HG03558 (cell line): ENCODE results near the gene CYB561D2.
"Not testable (repeated sequence)": the region's sequence is repeated elsewhere in the genome, so short reads cannot be mapped to it uniquely, and the experiment has no call there.

Source experiments
- ATAC-seq: cut with Tn5 transposase; IDR thresholded peaks from one replicate; pipeline ENCODE4 v1.9.1; 2021; ENCODE audit warnings: moderate number of reproducible peaks; ENCODE audit not compliant: unreplicated experiment; ENCODE audit errors: extremely low read depth

The CYB561D2 gene, protein sequence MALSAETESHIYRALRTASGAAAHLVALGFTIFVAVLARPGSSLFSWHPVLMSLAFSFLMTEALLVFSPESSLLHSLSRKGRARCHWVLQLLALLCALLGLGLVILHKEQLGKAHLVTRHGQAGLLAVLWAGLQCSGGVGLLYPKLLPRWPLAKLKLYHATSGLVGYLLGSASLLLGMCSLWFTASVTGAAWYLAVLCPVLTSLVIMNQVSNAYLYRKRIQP

DNA sequence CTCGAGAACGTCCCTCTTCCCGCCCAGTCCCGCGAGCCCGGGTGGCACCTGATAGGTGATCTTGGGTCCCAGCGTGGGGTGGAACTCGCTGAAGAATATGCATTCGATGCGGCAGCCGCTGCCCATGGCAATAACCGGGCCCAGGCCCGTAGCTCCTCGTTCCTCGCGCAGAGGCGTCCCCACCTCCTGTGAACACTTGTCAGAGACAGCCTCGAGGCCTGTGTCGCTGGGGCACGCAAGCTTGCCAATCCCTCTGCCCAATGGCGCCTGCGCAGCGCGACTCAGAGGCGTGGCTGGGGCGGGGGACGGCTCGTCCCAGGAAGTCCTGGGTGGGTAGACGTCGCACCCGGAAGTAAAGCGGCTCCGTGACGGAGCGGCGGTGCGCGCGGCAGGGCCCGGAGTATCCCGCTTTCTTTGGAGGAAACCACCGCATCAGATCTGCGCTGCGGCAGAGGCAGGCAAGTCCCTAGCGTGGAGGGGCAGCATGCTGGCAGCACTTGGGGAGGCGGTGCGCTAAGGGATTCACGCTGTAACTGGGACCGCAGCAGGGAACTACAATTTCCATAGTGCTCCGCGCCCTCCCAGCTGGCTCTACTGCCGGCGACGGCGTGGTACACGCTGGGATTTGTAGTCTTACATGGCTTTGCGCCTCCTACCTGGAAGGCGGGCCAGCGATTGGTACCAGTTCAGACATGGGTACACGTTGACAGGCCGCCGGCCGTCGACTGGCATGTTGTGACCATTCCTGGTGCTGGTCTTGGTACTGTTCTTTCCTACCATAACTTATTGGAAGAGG lies at the start of gene CYB561D2, which contains the start of gene NPRL2:
TSS of gene CYB561D2 (plus strand) at position 336 of the 796 bp plus-strand sequence. CDS start 572 bp downstream, outside the sequence.
TSS of gene NPRL2 (minus strand) at position 249 of the 796 bp plus-strand sequence. CDS start at position 126, 123 bp downstream.
- ATAC-seq = peak; percentile 48

DNA sequence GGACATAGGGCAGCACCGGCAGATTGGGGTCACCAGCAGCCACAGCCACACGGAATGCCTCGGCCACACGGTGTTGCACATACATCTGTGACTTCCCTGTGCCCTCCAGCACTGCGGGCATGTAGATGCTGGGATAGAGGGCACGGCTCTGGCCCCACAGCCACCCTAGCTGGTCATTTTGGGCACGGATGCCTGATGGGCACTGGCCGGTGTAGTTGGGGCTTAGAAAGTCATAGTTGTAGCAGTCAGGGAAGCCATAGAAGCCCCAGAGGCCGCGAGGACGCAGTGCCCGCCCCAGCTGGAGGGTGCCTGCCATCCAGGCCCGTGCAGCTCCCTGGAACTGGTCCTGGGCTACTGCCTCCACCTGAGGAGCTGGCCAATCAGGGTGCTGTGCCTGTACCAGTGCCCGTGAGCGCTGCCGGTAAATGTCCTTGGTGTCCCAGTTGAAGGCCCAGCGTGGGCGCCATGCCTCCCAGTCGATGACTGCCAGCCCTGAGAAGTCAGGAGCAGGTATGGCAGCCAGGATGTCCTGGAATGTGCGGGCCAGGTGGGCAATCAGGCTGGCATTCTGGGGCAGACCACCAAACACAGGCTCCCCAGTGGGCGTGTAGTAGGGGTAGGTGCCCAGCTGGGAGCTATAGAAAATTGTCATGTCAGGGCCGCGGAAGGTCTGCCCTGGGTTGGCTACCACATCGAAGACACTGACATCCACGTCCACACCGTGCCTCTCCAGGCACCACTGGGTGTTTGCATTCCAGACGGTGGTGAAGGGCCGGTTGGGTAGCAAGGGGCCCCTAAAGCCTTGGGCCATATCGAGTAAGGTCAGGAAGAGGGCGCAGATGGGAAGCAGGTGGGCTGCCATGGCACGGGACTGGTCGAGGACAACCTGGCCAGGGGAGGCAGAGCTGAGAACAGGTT lies 48.3 kb upstream of the CYB561D2 start:
- ATAC-seq = no peak

DNA sequence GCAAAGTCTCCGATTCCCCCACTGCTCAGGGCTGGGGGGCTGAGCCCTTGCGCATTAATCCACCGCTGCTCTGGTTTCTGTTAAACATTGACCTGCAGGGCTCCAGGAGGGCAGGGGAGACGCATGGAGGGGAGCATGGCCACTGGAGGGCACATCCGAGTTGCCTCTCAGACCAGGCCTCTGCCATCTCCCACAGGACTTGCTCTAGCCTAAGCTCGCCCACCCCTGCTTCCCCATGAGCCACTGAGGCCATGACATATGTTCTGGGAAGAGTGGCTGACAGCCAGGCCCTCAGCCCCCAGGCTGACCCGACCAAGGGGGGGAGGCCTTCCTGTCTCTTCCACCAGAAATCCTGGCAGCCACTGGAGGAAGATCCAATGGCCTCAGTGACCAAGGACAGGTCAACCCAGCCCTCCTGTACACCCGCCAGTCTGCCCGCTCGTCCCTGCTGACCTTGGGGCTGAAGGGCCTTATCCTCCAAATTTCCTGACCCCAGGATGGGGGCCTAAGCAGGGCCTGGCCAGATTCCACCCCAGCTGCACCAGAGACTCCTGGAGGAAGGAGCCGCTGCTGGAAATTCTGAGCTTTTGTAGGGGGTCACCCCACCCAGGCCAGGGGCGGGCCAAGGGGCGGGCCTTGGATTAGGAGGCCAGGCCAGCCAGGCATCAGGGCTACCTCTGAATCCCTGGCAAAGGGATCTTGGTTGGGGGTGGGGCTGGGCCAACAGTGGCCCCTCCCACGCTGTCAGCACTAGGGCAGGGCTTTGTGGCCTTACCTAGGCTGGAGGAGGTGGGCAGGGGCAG lies 47.4 kb upstream of the CYB561D2 start, which contains the start of gene HYAL1:
TSS of gene HYAL1 (minus strand) at position 562 of the 803 bp plus-strand sequence. CDS start 618 bp downstream, outside the sequence.
- no peak for ATAC-seq

DNA sequence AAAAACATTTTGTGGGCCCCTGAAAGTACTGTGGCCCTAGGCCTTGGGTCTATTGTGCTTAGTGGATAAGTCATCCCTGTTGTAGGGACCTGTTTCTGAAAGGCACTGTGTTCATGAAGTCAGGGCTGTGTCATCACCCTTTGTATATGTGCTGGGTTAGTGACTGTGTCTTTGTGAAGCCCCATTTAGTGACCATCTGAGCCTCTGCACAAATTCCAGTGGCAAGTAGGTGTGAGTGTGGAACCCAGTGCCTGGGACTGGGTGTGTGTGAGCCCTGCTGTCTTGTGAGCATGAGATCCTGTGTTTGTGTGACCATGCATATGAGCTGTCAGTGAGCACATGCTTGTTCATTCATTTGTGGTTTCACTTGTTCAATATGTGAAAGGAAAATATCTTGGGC lies 46.1 kb upstream of the CYB561D2 start:
- no peak for ATAC-seq

DNA sequence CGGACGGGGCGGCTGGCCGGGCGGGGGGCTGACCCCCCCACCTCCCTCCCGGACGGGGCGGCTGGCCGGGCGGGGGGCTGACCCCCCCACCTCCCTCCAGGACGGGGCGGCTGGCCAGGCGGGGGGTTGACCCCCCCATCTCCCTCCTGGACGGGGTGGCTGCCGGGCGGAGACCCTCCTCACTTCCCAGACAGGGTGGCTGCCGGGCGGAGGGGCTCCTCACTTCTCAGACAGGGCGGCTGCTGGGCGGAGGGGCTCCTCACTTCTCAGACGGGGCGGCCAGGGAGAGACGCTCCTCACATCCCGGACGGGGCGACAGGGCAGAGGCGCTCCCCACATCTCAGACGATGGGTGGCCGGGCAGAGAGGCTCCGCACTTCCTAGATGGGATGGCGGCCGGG lies 38.6 kb upstream of the CYB561D2 start:
- ATAC-seq = not testable (repeated sequence)

DNA sequence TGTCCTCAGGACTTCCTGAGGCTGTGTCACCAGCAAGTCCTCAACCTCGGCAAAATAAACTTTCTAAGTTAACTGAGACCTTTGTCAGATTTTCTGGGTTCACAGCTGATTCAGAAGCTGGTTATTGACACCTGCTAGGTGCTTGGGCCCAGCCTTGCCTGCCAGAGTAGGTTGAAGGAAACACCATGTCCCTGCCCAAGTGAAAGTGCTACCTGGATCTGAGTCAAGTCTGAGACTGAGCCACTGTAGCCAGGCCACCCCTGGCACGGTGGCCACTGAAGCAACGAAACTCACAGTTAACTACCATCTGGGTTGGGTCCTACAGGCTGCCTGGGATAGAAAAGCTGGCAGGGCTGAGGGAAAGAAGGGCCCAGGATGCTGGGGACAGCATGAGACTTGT lies 36.3 kb upstream of the CYB561D2 start:
- no peak for ATAC-seq

DNA sequence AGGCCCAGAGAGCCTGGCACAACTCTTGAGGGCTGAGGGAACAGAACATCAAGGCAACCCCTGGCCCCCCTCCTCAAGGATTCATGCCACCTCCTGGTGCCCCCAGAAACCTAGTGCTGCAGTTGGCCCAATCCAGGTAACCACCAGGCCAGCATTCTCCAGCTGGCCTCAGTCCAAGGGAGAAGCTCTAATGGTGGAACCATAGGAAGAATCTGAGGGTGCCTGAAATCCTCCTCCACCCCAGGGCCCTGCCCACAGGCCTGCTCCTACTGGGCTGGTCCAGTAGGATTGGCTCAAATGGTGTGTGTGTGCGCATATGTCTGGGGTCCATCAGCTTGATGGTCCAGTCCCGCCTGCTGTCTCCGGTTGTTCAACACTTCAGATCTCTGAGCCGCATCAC lies 35.8 kb upstream of the CYB561D2 start:
- ATAC-seq = no peak

DNA sequence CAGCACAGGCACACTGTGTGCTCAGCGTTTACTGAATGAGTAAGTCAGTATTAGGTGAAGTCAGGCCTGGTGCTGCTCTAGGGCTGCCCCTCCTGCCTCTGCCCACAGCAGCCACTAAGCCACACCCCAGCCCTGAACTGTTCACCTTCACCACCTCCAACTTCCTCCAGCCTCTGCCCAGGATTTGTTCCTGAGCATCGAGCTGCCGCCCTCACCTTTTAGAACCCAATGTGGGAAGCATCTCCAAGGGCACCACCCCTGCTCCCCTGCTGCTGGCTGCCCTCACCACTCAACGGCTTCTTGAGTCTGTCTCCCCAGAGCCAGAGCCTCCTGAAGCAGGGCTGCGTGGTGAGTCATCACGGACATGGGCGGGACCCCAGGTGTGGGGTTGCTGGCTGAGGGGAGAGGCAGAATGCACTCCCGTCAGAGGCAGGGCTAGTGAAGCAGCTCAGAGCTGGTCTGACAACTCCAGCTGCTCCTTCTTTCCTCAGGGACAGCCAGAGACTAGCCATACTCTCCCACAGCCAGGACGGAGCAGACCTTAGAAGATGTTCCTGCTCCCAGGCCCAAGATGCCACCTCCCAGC lies 33.9 kb upstream of the CYB561D2 start:
- no peak for ATAC-seq

DNA sequence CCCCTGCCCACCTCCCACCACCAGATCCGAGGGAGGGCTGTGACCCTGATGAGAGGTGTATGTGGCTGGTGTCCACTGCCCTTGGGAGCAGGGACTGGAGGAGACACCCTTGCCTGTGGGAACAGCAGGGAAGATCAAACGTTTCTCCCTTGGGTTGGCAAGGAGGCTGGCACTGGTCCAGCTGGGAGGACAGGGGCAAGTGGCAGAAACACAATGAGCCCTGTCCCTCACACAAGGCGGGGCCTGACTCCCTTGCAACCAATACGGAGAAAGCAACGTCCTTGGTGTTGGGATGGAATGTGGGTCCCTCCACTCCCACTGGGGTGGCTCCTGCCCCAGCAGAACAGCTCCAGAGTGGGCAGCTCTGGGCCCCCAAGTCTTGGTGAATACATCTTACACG lies 33.4 kb upstream of the CYB561D2 start:
- no peak for ATAC-seq

DNA sequence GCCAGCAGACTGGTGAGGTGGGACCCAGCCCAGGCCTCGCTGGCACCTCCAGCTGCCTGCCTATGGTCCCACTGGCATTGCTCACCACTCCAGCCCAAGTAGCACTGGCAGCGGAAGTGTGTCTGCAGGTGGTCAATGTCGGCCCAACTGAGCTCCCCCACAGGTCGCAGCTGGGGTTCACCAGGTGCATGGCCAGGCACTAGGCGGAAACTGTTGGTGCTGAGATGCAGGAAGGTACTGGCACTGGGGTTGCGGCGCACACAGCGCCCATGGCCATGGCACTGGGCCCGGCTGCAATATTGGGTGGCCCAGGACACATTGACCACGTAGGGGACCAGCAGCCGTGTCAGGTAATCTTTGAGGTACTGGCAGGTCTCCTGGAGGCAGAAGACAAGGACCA lies 32.5 kb upstream of the CYB561D2 start:
- ATAC-seq = no peak

DNA sequence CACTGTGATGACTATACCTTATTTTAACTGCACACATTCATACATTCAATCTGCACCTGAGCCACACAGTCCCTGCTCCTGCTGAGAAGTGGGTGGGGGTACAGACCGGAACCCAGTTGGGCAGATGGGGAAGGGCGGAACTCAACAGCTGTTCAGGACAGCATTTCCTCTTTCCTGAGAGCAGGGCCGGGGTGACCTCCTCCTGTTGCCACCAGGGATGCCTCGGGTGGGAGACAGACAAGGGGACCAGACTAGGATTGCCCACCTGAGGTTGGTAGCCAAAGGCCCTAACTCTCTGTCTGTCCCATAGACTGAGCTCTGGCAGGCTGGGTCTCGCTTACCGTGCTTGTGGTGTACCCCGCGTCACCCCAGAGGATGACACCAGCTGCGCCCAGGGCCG lies 32.0 kb upstream of the CYB561D2 start:
- ATAC-seq = no peak

DNA sequence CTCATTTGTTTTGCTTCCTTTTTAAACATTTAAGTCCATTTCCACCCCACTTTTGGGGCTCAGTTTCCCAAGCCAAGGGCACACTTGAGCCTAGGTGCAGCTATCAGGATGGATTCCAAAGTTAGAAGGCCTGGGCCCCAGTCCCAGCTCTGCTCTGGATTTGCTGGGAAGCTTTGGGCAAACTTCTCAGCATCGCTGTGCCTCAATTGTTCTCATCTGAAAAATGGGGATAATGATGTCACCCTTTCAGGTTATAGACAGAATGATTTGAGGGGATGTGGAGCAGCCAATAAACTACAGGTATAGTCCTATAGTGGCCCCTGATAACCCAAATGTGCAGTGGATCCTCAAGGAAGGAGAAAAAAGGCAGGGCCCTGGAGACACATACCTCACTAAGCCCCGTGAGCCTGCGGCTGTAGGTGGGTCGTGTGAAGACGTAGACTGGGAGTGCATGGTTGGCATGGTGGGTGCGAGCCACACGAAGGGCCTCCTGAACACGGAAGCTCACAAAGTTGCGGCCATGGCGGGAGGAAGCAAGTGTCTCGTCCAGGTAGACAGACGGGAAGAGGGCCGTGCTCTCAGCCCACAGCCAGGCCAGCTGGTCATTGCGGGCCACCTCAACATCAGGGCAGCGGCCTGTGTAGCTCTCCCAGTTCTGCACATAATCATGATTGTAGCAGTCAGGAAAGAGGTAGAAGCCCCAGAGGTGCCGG lies 31.3 kb upstream of the CYB561D2 start:
- no peak for ATAC-seq

DNA sequence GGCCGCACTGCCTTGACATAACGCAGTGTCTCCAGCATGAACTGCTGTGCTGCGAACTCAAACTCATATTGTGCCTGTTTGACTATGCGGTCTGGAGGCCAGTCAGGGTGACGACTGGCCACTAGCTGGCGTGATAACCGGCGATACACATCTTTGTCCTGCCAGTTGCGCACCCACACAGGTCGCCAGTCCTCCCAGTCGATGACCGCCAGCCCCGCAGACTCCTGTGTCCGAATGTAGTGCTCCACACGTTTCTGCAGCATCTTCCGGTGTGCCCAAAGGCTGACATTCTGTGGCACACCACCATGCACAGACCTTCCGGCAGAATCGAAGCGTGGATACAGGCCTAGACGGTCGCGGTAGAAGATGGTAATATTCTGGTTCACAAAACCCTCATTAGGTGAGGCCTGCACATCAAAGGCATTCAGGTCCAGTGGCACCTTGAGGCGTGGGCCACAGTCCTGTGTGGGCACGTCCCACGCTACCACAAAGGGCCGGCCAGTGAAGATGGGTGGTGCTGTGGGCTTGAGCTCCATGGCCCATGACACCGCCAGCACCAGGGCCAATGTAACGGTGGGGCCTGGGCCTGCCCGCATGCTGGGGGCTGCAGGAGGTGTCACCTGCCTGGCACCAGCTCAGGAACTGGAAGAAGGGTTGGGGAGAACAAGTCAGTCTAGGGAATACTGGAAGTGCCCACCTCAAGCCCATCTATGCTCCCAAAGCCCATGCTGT lies 30.6 kb upstream of the CYB561D2 start:
- no peak for ATAC-seq

DNA sequence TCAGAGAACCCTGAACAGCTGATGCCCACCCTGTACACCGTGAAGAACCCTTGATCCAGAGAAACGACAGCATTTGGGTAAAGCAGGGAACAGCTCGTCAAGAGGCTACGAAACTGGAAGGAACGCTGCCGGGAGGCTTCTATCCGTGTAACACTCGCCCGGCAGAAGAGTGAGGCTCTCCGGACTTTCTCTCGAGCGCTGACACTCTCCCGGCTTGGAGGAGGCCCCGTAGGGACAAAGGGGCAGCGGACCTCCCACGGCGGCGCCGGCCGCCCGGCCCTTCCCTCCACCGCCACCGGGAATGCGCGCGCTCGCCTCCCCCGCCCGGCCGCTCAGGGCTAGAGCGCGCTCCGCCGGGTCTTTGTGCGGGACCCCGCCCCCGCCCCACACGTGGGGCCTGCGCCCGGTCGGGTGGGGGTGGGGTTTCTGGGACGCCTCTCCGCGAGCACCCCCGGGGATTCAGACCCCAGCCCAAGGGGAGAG lies 29.8 kb upstream of the CYB561D2 start:
- peak; percentile 21 for ATAC-seq

DNA sequence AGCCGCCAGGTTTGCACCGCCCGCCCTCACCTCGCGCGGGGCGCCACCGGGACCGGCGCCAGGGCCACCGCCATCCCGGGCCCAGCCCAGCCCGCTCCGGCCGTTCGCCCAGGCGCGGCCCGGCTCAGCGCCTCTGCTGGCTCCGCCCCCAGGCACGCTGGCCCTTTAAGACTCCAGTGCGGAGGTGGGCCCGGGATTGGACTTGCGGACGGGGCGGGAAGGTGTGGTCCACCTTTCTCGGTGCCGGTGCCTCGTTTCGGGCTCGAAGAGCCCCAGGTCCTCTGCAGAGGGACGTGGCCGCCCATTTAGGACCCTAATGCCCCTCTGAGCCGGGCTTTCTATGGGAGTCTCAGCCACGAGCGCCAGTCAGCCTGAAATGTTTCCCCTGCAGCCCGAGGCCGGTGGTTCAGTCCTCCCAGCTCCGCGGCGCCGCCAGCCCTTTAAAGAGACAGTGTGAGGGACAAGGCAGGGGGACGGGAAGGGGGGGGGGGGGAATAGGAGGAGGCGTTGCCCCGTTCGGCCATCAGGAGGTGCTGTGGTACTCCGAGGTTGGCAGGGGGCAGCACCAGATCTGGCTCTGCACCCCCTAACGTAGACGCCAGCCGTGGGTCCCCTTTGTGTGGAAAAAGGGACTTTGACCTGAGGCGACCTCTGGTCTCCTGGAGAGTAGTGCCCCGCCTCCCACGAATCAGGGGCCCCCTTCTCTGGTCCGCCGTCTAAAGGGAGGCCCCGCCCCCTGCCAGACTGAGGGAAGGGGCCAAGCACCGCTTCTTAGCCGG lies 29.1 kb upstream of the CYB561D2 start:
- ATAC-seq = peak; percentile 33

DNA sequence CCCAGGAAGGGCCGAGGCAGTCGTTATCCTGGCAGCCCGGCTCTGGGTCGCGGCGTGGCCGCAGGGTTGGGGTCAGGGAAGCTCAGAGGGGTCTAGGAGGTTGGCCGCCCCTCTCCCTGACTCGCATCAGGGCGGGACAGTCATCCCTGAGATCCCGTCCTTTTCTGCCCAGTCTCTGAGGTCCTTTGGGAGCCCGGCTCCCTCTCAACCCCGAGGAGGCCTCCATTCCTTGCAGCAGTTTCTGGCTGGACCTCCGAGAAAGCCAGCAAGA lies 28.6 kb upstream of the CYB561D2 start:
- ATAC-seq = no peak

DNA sequence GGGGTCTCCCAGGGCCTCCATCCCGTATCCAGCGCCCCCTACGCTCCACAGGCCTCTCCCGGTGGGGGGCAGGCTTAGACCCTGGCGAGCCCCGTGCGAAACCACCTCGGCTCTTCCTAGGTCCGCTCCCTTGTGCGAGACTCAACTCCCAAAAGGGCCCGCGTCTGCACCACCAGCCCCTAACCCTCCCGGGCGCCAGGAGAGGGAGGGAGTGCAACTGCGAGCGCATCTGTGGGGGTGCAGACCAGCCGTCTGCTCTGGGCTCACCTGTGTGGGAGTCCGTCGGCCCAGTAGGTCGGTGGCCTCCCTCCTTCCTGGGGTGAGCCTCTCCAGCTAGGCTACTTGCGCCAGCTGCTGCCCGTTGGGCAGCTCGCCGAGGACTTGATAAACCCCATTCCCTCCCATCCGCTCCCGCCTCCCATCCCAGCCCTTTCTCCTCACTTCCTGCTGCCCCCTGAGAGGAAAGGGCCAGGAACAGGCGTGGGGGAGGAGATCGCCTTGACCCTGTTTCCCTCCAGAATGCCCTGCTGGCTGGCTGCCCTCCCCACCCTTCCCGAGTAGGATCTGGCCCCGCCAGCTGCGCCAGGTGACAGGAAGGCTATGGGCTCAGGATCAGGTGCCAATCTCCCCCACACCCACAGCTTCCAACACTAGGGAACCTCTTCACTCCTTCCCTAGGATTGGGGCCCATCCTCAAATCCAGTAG lies 28.1 kb upstream of the CYB561D2 start, which contains the start of gene HYAL2:
TSS of gene HYAL2 (minus strand) at position 360 of the 706 bp plus-strand sequence. CDS start 2,256 bp downstream, outside the sequence.
- ATAC-seq = no peak
